Measurements from ENCODE around the gene DPEP2NB.
"Not testable (repeated sequence)": the region's sequence is repeated elsewhere in the genome, so short reads cannot be mapped to it uniquely, and the experiment has no call there.

The DPEP2NB gene, protein sequence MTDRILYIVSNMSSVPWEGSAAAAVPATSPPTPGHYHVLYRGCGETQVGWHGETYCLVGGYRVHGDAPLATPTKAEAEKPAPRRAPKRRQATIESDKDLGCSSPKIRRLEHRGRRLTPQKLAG

DNA sequence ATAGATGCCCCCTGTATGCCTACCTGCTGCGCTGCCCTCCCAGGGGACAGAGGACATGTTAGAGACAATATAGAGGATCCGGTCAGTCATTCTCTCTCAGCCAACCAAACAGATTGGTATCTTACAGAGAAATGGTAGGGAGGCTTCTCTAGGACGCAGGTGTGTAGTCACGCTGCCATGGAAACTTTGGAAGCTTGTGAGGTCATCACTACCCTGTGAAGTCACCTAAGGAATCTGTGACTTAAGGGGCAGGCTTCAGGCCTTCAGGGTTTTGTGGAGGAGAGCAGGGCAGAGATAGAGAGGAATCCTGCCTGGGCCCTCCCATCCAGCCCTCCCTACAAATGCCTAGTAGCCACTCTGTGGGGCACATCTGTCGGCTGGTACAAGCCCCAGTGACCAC lies at the start of gene DPEP2NB:
Gene DPEP2NB, minus strand, starts transcription at position 231 of the 400 bp plus-strand sequence. Its CDS starts 141 bp downstream, at position 90.
- no peak for DNase-seq (ENCODE audit: low read depth in 2 of 2)

DNA sequence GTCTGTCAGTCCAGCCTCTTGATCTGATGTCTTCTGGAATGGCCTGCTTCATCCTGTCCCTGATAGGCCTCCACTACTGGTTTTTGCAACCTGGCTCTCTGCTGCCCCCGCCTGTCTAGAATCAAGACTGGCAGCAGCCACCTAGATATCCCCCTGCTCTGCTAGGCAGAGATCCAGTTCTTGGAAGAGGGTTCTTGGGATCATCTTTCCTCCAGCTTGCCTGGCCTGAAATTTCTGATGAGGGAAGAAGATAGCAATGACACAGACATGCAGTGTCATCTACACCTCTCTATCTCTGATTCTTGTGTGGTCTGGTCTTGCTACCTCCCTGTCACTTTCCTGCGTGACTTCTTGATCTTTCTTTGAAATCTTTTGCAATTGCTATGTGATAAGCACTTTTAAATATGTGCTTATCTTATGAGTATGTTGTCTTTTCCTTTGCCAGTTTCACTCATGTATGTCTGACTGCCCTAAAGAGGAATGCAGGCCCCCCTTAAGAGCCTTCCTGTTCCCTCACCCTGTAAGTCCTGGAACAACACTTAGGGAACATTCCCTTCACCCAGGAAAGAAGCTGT lies 49.2 kb upstream of the DPEP2NB start:
- peak; percentile 54 to 63 for DNase-seq (ENCODE audit: low read depth in 2 of 2)

DNA sequence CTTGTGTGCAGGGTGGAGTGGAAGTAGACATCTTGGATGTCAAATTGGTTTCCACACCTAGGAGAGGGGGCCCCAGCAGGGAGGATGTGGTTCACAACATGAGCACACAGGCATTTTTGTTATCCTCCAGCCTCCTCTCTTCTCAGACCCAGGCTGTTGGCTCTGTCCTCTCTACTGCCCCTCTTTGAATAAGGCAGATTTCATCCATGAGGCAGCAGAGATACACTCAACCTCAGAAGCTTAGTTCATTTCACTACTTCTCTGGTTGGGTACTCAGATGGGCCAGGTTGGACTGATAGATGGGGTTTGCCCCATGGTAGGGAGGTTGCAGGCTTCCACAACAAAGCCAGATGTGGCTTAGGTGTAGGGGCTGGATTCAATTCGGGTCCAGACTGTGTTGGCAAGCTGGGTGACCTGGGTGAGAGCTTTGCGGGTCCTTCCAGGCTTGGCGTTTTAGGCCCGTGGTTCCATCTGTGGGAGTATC lies 47.2 kb upstream of the DPEP2NB start:
- no peak for DNase-seq (ENCODE audit: low read depth in 2 of 2)

- no peak for DNase-seq (ENCODE audit: low read depth in 2 of 2)
These were observed 45.7 kb upstream of the DPEP2NB start for GRCh38 chr16:68061396-68061795.

- no peak for DNase-seq (ENCODE audit: low read depth in 2 of 2)
These were observed 44.1 kb upstream of the DPEP2NB start for GRCh38 chr16:68059804-68060203.

DNA sequence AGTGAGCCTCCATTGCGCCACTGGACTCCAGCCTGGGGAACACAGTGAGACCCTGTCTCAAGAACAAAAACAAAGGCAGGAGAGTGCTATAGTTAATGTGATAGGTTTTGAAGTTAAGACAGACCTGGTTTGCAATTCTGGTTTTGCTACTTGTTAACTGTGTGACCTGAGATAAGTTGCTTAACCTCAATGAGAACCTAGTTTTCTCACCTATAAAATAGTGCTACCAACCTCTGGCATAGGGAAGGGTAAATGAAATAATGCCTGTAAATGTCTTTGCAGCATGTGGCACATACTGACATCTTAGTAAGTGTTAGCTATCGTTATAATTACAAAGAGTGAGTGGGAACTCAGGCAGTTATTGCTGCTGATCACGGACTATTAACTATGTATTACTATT lies 39.7 kb upstream of the DPEP2NB start:
- no peak for DNase-seq (ENCODE audit: low read depth in 2 of 2)

DNA sequence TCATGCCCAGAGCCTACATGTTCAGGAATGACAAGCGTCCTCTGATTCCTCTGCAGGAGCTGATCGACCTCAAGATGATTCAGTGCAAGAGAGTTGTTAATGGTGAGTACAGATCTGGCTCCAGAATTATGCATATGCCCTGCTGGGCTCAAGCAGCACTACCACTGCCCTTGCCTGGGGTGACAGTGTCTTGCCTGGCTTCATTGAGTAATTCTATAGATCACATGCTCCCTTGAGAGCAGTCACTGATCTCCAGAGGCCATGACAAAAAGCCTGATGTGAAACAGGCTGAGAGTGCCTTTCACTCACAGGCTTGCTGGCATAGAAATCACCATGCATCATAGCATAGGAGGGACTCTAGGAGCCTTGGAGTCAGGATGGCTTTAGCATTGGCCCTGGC lies 33.7 kb upstream of the DPEP2NB start:
- no peak for DNase-seq (ENCODE audit: low read depth in 2 of 2)

GRCh38 chr16:68047987-68048386 lies 32.3 kb upstream of the DPEP2NB start:
- DNase-seq (ENCODE audit: low read depth in 2 of 2): no peak

- no peak for DNase-seq (ENCODE audit: low read depth in 2 of 2)
These were observed 30.4 kb upstream of the DPEP2NB start for GRCh38 chr16:68046106-68046505.

- DNase-seq (ENCODE audit: low read depth in 2 of 2): no peak
These were observed 26.1 kb upstream of the DPEP2NB start for GRCh38 chr16:68041783-68042182.

DNA sequence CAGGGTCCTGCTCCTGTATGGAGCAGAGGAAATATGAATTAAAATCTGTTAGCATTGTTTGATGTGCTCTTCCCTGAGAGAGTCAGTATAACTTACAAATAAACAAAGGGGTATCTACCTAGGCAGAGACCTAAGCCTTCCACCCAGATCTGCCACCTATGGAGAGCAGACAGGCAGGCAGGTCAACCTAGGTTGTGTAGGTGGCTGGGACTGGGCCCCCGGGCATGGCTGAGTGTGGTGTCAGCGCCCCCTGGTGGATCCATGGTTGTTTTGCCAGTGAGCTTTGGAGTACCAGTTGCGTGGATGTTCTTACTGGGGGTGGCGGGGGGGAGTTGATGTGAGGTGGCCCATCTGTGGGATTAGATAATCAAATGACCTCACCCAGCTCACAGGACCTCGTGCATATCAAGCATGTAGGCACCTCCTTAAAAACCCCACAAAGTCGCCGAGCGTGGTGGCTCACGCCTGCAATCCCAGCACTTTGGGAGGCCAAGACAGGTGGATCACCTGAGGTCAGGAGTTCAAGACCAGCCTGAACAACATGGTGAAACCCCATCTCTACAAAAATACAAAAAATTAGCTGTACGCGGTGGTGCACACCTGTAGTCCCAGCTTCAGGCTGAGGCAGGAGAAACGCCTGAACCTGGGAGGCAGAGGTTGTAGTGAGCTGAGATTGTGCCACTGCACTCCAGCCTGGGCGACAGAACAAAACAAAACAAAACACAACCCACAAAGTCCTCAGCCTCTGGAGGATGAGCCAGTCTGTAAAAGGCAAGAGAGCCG lies 25.0 kb upstream of the DPEP2NB start:
- peak; percentile 84 to 91 for DNase-seq (ENCODE audit: low read depth in 2 of 2)

DNA sequence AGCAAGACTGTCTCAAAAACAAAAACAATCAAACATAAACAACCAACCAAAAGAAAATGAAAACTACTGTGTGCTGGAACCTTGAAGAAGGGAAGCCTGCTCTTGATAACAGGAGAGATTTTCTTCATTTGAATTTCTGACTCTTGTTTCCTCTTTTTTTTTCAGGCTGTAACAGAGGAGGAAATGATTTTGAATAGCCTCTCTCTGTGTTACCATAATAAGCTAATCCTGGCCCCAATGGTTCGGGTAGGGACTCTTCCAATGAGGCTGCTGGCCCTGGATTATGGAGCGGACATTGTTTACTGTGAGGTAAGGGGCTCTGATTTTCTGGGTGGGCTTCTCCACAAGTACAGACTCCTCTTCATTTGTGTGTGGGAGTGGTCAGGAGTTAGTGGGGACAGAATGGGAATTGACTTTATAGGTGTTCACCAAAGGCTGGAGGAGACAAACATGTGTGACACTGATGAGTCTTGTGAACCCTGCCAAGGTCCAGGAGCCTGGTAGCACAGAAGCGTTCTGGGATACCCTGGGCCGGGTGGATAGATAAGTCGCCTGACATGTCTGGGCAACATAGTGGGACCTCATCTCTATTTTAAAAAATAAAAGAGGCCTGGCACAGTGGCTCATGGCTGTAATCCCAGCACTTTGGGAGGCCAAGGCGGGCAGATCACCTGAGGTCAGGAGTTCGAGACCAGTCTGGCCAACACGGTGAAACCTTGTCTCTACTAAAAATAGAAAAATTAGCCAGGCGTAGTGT lies 22.3 kb upstream of the DPEP2NB start:
- no peak for DNase-seq (ENCODE audit: low read depth in 2 of 2)

GRCh38 chr16:68035227-68035626 lies 19.5 kb upstream of the DPEP2NB start:
- DNase-seq (ENCODE audit: low read depth in 2 of 2): no peak

DNA sequence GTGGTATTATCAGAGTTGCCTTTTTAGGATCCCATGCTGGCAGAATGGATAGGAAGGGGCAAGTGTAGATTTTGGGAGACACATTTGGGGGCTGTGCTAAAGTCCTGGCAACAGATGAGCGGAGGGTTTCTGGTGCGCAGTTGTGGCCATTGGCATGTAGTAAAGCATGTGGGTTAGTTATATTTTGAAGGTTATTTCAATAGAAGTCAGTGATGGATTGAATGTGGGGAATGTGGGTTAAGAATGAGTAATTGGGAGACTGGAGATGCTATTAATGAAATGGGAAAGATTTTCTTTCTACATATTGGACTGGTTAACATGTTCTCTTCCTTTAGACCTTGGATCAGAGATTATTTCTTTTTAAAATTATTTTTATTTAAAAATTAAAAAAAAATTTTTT lies 17.4 kb upstream of the DPEP2NB start:
- no peak for DNase-seq (ENCODE audit: low read depth in 2 of 2)

DNA sequence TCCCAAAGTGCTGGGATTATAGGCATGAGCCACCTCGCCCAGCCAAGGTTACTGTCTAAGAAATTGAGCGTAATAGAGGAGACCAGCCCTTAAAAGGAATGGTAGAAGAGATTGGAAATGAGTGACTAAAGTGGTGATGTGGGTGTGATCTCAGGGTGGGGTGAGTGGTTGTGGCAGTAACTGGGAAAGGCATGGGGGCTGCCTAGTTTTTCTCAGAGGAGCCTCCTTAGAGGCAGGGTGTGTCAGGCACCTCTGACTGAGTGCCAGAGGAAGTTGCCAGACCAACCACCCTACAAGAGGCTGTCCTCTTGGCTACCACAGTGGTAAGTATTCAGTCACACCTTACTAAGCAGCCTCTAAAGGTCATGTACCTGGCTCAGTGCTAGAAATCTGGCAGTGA lies 16.2 kb upstream of the DPEP2NB start:
- DNase-seq (ENCODE audit: low read depth in 2 of 2): no peak

GRCh38 chr16:68030108-68030507 lies 14.4 kb upstream of the DPEP2NB start:
- not testable (repeated sequence) for DNase-seq (ENCODE audit: low read depth in 2 of 2)

GRCh38 chr16:68028996-68029395 lies 13.3 kb upstream of the DPEP2NB start:
- no peak for DNase-seq (ENCODE audit: low read depth in 2 of 2)

DNA sequence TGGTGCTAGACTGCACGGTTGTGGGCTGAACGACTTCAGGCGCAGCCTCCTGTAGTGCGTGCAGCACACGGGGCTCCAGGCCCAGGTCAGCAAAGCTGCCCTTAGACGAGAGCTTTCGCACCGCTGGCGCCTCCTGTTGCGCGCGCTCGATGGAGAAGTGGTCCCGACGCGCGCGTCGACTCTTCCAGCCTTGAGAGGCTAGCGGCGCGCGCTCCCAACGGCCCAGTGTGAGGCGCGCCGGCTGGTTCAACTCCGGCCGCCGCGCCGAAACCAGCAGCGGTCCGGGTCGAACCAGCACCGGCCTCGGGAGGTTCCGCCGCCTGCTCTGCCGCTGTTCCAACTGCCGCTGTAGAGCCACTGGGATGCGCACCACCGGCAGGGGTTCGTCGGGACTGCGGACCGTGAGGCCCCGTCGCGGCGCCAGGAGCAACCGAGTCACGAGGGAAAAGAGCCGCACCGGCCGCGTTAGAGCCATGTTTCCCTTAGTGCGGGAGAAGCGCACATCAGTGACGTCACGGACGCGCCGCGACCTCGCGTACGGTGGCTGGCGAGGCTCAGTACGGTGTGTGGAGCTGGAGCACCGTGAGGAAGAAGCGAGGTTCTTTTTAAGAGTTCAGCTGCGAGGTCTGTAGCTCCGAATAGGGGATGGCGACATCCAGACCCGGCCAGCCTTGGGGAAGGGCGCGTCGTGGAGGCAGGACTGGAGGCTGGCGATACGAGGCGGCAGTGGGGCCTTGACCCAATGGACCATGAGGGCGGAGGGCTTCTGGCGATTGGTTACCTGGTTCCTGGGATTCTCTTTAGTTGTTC lies 7.2 kb upstream of the DPEP2NB start, which contains the start of the genes DDX28 and DUS2:
Gene DDX28, minus strand, starts transcription at position 505 of the 810 bp plus-strand sequence. Its CDS starts 30 bp downstream, at position 475.
Gene DUS2, plus strand, starts transcription at position 557 of the 810 bp plus-strand sequence. CDS start 14,740 bp downstream, outside the sequence.
- DNase-seq (ENCODE audit: low read depth in 2 of 2): peak; percentile 85 to 95

DNA sequence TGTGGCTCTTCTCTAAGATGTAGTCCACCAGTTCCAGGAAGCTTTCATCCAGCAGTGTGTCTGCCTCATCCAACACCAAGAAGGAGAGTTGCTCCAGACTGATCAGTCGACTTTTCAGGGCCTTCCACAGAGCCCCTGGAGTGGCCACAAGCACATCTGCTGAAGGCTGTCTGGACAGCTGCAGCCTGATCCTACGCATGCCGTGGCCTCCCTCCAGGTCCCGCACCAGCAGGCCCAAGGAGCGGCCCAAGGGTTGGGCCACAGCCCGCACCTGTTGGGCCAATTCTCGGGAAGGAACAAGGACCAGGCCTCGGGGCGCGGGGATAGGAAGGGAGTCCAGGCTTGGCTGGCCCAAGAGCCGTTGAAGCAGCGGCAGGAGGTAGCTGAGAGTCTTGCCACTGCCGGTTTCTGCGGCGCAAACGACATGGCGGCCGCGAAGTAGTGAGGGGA lies 6.6 kb upstream of the DPEP2NB start:
- no peak for DNase-seq (ENCODE audit: low read depth in 2 of 2)

DNA sequence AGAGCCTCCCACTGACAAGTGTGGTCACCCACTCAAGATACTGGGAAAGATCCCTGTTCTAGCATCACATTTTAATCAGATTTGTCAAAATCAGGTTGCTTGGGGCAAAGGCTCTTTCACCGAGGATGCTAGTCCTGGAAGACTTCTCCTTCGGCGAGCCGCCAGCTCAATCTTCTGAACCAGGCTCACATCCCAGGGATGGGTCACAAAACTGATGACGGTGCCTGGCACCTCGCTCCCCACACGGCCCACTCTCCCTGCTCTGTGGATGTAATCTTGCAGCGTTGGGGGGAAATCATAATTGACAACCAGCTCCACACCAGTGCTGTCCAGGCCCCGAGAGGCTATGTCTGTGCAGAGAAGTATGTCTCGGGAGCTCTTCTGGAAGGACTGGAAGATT lies 5.8 kb upstream of the DPEP2NB start:
- DNase-seq (ENCODE audit: low read depth in 2 of 2): no peak

DNA sequence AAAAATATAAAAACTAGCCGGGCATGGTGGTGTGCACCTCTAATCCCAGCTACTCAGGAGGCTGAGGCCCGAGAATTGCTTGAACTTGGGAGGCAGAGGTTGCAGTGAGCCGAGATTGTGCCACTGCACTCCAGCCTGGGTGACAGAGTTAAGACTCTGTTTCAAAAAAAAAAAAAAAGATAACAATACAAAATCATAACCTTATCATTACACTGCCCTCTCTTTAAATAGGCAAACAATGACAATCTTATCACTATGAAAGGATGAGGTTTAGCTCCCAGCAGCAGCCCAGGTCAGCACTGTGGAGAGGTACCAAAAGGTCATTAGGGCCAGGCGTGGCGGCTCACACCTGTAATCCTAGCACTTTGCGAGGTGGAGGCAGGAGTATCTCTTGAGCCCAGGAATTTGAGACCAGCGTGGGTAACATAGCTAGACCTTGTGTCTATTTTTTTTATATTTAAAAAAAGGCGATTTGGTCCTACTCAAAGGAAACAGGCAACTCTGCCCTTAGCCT lies 3.5 kb upstream of the DPEP2NB start:
- DNase-seq (ENCODE audit: low read depth in 2 of 2): no peak
